Measurements from ENCODE around the gene SRGAP3.

Gene SRGAP3

DNA sequence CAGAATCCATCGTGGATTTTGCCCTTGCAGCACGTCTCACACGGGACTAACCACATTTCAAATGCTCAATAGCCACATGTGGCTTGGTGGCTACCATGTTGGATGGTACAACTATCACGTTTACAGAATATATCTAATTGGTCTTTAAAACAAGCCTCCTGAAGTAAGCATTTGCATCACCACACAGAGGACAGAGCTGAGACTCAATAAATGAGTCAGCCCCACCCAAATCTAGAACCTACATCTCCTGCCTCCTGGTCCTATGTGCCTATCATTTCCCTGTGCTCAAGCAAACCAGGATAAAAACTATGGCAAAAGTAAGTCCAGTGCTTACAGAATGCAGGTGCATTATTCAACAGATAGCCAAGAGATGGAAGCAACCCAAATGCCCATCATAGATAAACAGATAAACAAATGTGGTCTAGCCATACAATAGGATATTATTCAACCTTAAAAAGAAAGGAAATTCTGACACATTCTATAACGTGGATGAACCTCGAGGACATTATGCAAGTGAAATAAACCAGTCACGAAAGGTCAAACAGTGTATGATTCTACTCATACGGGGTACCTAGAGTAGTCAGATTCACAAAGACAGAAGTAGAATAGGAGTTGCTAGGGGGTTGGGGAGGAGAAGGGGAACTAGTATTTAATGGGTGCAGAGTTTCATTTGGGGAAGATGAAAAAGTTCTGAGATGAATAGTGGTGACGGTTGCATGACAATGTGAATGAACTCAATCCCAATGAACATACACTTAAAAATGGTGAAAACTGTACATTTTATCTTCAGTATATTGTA, 43.9 kb downstream of the SRGAP3 start:
- H3K9ac ChIP-seq (ENCODE audit: low read length): no peak overlapping the region
- no peaks in the 10 kb centered on the region for H3K9me3 ChIP-seq (ENCODE audit: low read length)
- H4K20me1 ChIP-seq (ENCODE audit: insufficient read depth, low read length): no peaks in the 10 kb centered on the region
- H3K9me2 ChIP-seq (ENCODE audit: low read depth, low read length): no peaks in the 10 kb centered on the region
- no peak for TF ChIP-seq EZH2 (IDR thresholded peaks at IDR 0.05; ENCODE audit: borderline replicate concordance, low read length)
- TF ChIP-seq, protein P1, sequence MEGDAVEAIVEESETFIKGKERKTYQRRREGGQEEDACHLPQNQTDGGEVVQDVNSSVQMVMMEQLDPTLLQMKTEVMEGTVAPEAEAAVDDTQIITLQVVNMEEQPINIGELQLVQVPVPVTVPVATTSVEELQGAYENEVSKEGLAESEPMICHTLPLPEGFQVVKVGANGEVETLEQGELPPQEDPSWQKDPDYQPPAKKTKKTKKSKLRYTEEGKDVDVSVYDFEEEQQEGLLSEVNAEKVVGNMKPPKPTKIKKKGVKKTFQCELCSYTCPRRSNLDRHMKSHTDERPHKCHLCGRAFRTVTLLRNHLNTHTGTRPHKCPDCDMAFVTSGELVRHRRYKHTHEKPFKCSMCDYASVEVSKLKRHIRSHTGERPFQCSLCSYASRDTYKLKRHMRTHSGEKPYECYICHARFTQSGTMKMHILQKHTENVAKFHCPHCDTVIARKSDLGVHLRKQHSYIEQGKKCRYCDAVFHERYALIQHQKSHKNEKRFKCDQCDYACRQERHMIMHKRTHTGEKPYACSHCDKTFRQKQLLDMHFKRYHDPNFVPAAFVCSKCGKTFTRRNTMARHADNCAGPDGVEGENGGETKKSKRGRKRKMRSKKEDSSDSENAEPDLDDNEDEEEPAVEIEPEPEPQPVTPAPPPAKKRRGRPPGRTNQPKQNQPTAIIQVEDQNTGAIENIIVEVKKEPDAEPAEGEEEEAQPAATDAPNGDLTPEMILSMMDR (IDR thresholded peaks at IDR 0.05; ENCODE audit: low read length): no peak
- no peaks in the 10 kb centered on the region for H3K27me3 ChIP-seq (ENCODE audit: insufficient read depth, low read length)
- H3K79me2 ChIP-seq (ENCODE audit: insufficient read depth, low read length): no peaks in the 10 kb centered on the region
- no peak overlapping the region for H3K4me3 ChIP-seq (ENCODE audit: low read depth, low read length, poor library complexity, severe bottlenecking)
- no peaks in the 10 kb centered on the region for H3F3A ChIP-seq (ENCODE audit: insufficient read depth, low read length)
- H3K4me2 ChIP-seq (ENCODE audit: low read length): no peak overlapping the region
- no peaks in the 10 kb centered on the region for H3K36me3 ChIP-seq (ENCODE audit: insufficient read depth, low read length)
- H3K27ac ChIP-seq (ENCODE audit: low read depth, low read length, poor library complexity, severe bottlenecking): no peak overlapping the region
- H3K4me1 ChIP-seq (ENCODE audit: insufficient read depth, low read length, severe bottlenecking): no peaks in the 10 kb centered on the region
- H2AFZ ChIP-seq (ENCODE audit: low read length): no peak overlapping the region

- no peaks in the 10 kb centered on the region for H3K79me2 ChIP-seq (ENCODE audit: insufficient read depth, low read length)
- H3K9me2 ChIP-seq (ENCODE audit: low read depth, low read length): no peaks in the 10 kb centered on the region
- H3K27ac ChIP-seq (ENCODE audit: low read depth, low read length, poor library complexity, severe bottlenecking): no peak overlapping the region
- no peaks in the 10 kb centered on the region for H3K27me3 ChIP-seq (ENCODE audit: insufficient read depth, low read length)
- no peak overlapping the region for H3K4me2 ChIP-seq (ENCODE audit: low read length)
- H2AFZ ChIP-seq (ENCODE audit: low read length): no peak overlapping the region
- no peaks in the 10 kb centered on the region for H3K4me1 ChIP-seq (ENCODE audit: insufficient read depth, low read length, severe bottlenecking)
- H3F3A ChIP-seq (ENCODE audit: insufficient read depth, low read length): no peaks in the 10 kb centered on the region
- H3K9me3 ChIP-seq (ENCODE audit: low read length): no peaks in the 10 kb centered on the region
- no peak for TF ChIP-seq EZH2 (IDR thresholded peaks at IDR 0.05; ENCODE audit: borderline replicate concordance, low read length)
- TF ChIP-seq, protein P1 (IDR thresholded peaks at IDR 0.05; ENCODE audit: low read length): no peak
- no peaks in the 10 kb centered on the region for H3K36me3 ChIP-seq (ENCODE audit: insufficient read depth, low read length)
- H4K20me1 ChIP-seq (ENCODE audit: insufficient read depth, low read length): no peaks in the 10 kb centered on the region
- no peak overlapping the region for H3K9ac ChIP-seq (ENCODE audit: low read length)
- no peak overlapping the region for H3K4me3 ChIP-seq (ENCODE audit: low read depth, low read length, poor library complexity, severe bottlenecking)
Observed at GRCh38 chr3:9204253-9204992, 45.0 kb downstream of the SRGAP3 start.

- Histone ChIP-seq H3K79me2 (ENCODE audit: insufficient read depth, low read length) (no peaks in the 10 kb centered on the region), H3K4me2 (ENCODE audit: low read length) (no peak overlapping the region)
Observed at GRCh38 chr3:9203317-9203716, 46.1 kb downstream of the SRGAP3 start.

More at GRCh38 chr3:9203317-9203716, 46.1 kb downstream of the SRGAP3 start:
- Histone ChIP-seq H3K27me3 (ENCODE audit: insufficient read depth, low read length) (no peaks in the 10 kb centered on the region; the same call in 1 of the 2 replicates), H4K20me1 (ENCODE audit: insufficient read depth, low read length) (no peaks in the 10 kb centered on the region), H3K9ac (ENCODE audit: low read length) (no peak overlapping the region), H3K27ac (ENCODE audit: low read depth, low read length, poor library complexity, severe bottlenecking) (no peak overlapping the region), H3K36me3 (ENCODE audit: insufficient read depth, low read length) (no peaks in the 10 kb centered on the region), H3K9me2 (ENCODE audit: low read depth, low read length) (no peaks in the 10 kb centered on the region), H3F3A (ENCODE audit: insufficient read depth, low read length) (no peaks in the 10 kb centered on the region), H3K4me1 (ENCODE audit: insufficient read depth, low read length, severe bottlenecking) (no peaks in the 10 kb centered on the region), H3K9me3 (ENCODE audit: low read length) (no peaks in the 10 kb centered on the region), H3K4me3 (ENCODE audit: low read depth, low read length, poor library complexity, severe bottlenecking) (no peak overlapping the region), H2AFZ (ENCODE audit: low read length) (no peak overlapping the region)
- TF ChIP-seq EZH2 (IDR thresholded peaks at IDR 0.05; ENCODE audit: borderline replicate concordance, low read length): no peak
- TF ChIP-seq, protein P1 (IDR thresholded peaks at IDR 0.05; ENCODE audit: low read length): no peak
